ENCODE measurements around the gene SMYD3. TPM values are rescaled to one million over a fixed set of nuclear protein-coding genes. Genes with fewer than 3 reads are reported as not detected.
"Not testable (repeated sequence)": the region's sequence is repeated elsewhere in the genome, so short reads cannot be mapped to it uniquely, and the experiment has no call there.

Gene SMYD3
- total RNA-seq, 1 experiment from 2014 or later, result 25.5 TPM

DNA sequence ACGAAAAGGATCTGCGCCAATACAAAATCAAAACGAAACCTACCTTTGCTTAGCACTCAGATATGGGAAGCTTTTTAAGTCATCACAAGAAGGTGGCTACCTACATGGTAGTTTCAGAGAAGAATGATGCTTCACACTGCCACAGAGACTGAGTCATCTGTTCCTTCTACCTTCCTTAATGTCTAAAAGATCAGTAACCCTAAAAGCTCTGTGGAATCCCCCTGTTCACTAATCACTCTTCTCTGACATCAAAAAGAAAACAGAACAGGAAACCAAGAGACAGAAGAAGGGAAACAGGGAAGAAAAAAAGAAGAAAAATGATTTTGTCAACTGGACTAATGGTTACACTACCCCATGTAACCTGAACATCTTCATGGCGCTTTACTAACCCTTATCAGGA, 177.2 kb downstream of the SMYD3 start:
- Histone ChIP-seq H2BK5ac (ENCODE audit: insufficient read length, low read length) (no peak overlapping the region), H4K20me1 (ENCODE audit: control insufficient read depth, insufficient read depth, insufficient read length) (no peaks in the 10 kb centered on the region), H3K9me3 (ENCODE audit: control insufficient read depth, low read depth, low read length) (no peaks in the 10 kb centered on the region), H3K27ac (ENCODE audit: insufficient read length, low read depth, low read length) (no peak overlapping the region), H3K4me2 (ENCODE audit: insufficient read depth, insufficient read length, low read length) (no peak overlapping the region), H2AK5ac (ENCODE audit: insufficient read length, low read length) (no peak overlapping the region), H3T11ph (ENCODE audit: low read length) (no peak overlapping the region), H2BK12ac (ENCODE audit: insufficient read length, low read depth, low read length) (no peak overlapping the region), H2BK20ac (ENCODE audit: low read depth, low read length, poor library complexity, severe bottlenecking) (no peak overlapping the region), H3K79me2 (ENCODE audit: insufficient read depth, low read length) (no peaks in the 10 kb centered on the region), H3K23ac (ENCODE audit: insufficient read length, low read depth, low read length) (no peak overlapping the region), H3K56ac (ENCODE audit: insufficient read length, low read depth, low read length) (no peak overlapping the region), H3K14ac (ENCODE audit: insufficient read depth, low read length) (no peak overlapping the region), H3K23me2 (ENCODE audit: insufficient read length, low read depth, low read length, poor library complexity, severe bottlenecking) (no peaks in the 10 kb centered on the region), H3K79me1 (ENCODE audit: insufficient read depth, low read depth, low read length, poor library complexity, severe bottlenecking) (no peaks in the 10 kb centered on the region), H2BK15ac (ENCODE audit: low read depth, low read length) (no peak overlapping the region), H4K5ac (ENCODE audit: insufficient read length, low read depth, low read length) (no peak overlapping the region), H2BK120ac (ENCODE audit: low read depth, low read length, poor library complexity, severe bottlenecking) (no peak overlapping the region), H3K27me3 (ENCODE audit: insufficient read depth, low read length) (no peaks in the 10 kb centered on the region), H2AFZ (ENCODE audit: low read length) (no peak overlapping the region), H3K4ac (ENCODE audit: low read depth, low read length) (no peak overlapping the region), H4K91ac (ENCODE audit: insufficient read length, low read depth, low read length) (no peak overlapping the region), H4K8ac (replicated peaks; ENCODE audit: insufficient read length, low read depth, low read length) (no peak overlapping the region), H3K18ac (ENCODE audit: insufficient read length, low read depth, low read length) (no peak overlapping the region), H3K9ac (ENCODE audit: extremely low read depth, insufficient read length, low read length) (no peak overlapping the region), H3K4me1 (ENCODE audit: insufficient read depth, low read length) (no peaks in the 10 kb centered on the region)
- TF ChIP-seq, protein P1, sequence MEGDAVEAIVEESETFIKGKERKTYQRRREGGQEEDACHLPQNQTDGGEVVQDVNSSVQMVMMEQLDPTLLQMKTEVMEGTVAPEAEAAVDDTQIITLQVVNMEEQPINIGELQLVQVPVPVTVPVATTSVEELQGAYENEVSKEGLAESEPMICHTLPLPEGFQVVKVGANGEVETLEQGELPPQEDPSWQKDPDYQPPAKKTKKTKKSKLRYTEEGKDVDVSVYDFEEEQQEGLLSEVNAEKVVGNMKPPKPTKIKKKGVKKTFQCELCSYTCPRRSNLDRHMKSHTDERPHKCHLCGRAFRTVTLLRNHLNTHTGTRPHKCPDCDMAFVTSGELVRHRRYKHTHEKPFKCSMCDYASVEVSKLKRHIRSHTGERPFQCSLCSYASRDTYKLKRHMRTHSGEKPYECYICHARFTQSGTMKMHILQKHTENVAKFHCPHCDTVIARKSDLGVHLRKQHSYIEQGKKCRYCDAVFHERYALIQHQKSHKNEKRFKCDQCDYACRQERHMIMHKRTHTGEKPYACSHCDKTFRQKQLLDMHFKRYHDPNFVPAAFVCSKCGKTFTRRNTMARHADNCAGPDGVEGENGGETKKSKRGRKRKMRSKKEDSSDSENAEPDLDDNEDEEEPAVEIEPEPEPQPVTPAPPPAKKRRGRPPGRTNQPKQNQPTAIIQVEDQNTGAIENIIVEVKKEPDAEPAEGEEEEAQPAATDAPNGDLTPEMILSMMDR (conservative IDR thresholded peaks at IDR 0.05), result no peak
- no peak for DNase-seq
- no CpG with 5 or more reads among the region's 4 CpGs for WGBS (ENCODE audit: extremely low coverage, insufficient read length, low lambda C conversion rate)
- Mint-ChIP-seq H3K4me3 (no peak overlapping the region), H3K4me1 (no peaks in the 10 kb centered on the region), H3K36me3 (ENCODE audit: insufficient read depth in 1 of 3, low read depth in 3 of 3) (peaks cover 0 to 6% (median 4%) of the 10 kb centered on the region in 3 experiments; a peak in 6 of 7 replicates), H3K27ac (no peak overlapping the region), H3K9me3 (no peaks in the 10 kb centered on the region), H3K27me3 (ENCODE audit: low read depth) (no peaks in the 10 kb centered on the region)

DNA sequence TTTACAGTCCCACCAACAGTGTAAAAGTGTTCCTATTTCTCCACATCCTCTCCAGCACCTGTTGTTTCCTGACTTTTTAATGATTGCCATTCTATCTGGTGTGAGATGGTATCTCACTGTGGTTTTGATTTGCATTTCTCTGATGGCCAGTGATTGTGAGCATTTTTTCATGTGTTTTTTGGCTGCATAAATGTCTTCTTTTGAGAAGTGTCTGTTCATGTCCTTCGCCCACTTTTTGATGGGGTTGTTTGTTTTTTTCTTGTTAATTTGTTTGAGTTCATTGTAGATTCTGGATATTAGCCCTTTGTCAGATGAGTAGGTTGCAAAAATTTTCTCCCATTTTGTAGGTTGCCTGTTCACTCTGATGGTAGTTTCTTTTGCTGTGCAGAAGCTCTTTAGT, 177.8 kb downstream of the SMYD3 start:
- H3K23me2 ChIP-seq (ENCODE audit: insufficient read length, low read depth, low read length, poor library complexity, severe bottlenecking); H3K4me1 ChIP-seq (ENCODE audit: insufficient read depth, low read length); H3K18ac ChIP-seq (ENCODE audit: insufficient read length, low read depth, low read length); H3K27me3 ChIP-seq (ENCODE audit: insufficient read depth, low read length); H3K9me3 ChIP-seq (ENCODE audit: control insufficient read depth, low read depth, low read length); H3K79me1 ChIP-seq (ENCODE audit: insufficient read depth, low read depth, low read length, poor library complexity, severe bottlenecking); H4K8ac ChIP-seq (replicated peaks; ENCODE audit: insufficient read length, low read depth, low read length); H4K91ac ChIP-seq (ENCODE audit: insufficient read length, low read depth, low read length); H3K4me2 ChIP-seq (ENCODE audit: insufficient read depth, insufficient read length, low read length); H2BK15ac ChIP-seq (ENCODE audit: low read depth, low read length); H2AFZ ChIP-seq (ENCODE audit: low read length); H3K9ac ChIP-seq (ENCODE audit: extremely low read depth, insufficient read length, low read length); H2BK12ac ChIP-seq (ENCODE audit: insufficient read length, low read depth, low read length); H3K36me3 Mint-ChIP-seq (ENCODE audit: insufficient read depth in 1 of 3, low read depth in 3 of 3); H3K23ac ChIP-seq (ENCODE audit: insufficient read length, low read depth, low read length); H3K4ac ChIP-seq (ENCODE audit: low read depth, low read length); DNase-seq; H4K5ac ChIP-seq (ENCODE audit: insufficient read length, low read depth, low read length); H3K56ac ChIP-seq (ENCODE audit: insufficient read length, low read depth, low read length); H3K79me2 ChIP-seq (ENCODE audit: insufficient read depth, low read length); H3K14ac ChIP-seq (ENCODE audit: insufficient read depth, low read length); H3K4me3 Mint-ChIP-seq; H3T11ph ChIP-seq (ENCODE audit: low read length); H3K9me3 Mint-ChIP-seq; H3K27me3 Mint-ChIP-seq (ENCODE audit: low read depth); H2BK5ac ChIP-seq (ENCODE audit: insufficient read length, low read length); H4K20me1 ChIP-seq (ENCODE audit: control insufficient read depth, insufficient read depth, insufficient read length); H2BK20ac ChIP-seq (ENCODE audit: low read depth, low read length, poor library complexity, severe bottlenecking); H3K27ac Mint-ChIP-seq; H3K4me1 Mint-ChIP-seq; H2AK5ac ChIP-seq (ENCODE audit: insufficient read length, low read length); H3K27ac ChIP-seq (ENCODE audit: insufficient read length, low read depth, low read length); H2BK120ac ChIP-seq (ENCODE audit: low read depth, low read length, poor library complexity, severe bottlenecking): not testable (repeated sequence)
- no CpG with 5 or more reads among the region's 1 CpG for WGBS (ENCODE audit: extremely low coverage, insufficient read length, low lambda C conversion rate)

Measured in H9 (cell line).